HepG2 (cell line): ENCODE results near the gene ULK4.

ENCODE experiments used
- CCAR2 ChIP-seq: fragments of 200-400 bp; formaldehyde crosslinking; optimal IDR thresholded peaks from 2 replicates; pipeline ENCODE3; 2018; ENCODE audit warnings: low read depth, mild to moderate bottlenecking, low read length, moderate library complexity
- CEBPZ ChIP-seq: IDR thresholded peaks from 2 replicates; pipeline ENCODE4 v1.6.1; 2012; ENCODE audit warnings: low read length, improper control_type of control experiment
- CTCF ChIP-seq: sonication (generic); formaldehyde crosslinking; IDR thresholded peaks from 2 replicates; pipeline ENCODE4 v1.5.0; 2020; ENCODE audit warnings: mild to moderate bottlenecking, missing genetic modification reagents, moderate library complexity
- GMEB2 ChIP-seq: IDR thresholded peaks from 2 replicates; pipeline ENCODE4 v1.6.1; 2016; ENCODE audit warnings: missing biosample characterization, missing genetic modification reagents, low read depth
- MNT ChIP-seq: fragments of 450-650 bp; IDR thresholded peaks from 2 replicates; pipeline ENCODE4 v1.6.1; 2016
- PRPF4 ChIP-seq: fragments of 200-400 bp; formaldehyde crosslinking; IDR thresholded peaks from 2 replicates; pipeline ENCODE4 v1.6.1; 2016; ENCODE audit warnings: low read length, low read depth; ENCODE audit not compliant: poor library complexity, severe bottlenecking
- SIN3B ChIP-seq: fragments of 150-350 bp; IDR thresholded peaks from 2 replicates; pipeline ENCODE4 v1.6.1; 2014; ENCODE audit warnings: low read length
- SOX6 ChIP-seq, 2 experiments: fragments of 450-650 bp in 1 of 2; sonication (generic) in 1 of 2; formaldehyde crosslinking in 1 of 2; IDR thresholded peaks; 2 replicates each; pipeline versions ENCODE4 v1.4.0 to v1.6.1; 2017 to 2020; ENCODE audit warnings: antibody characterized with exemption in 1 of 2, mild to moderate bottlenecking in 1 of 2, missing genetic modification reagents in 1 of 2
- ZNF780A ChIP-seq: sonication (generic); formaldehyde crosslinking; IDR thresholded peaks from 2 replicates; pipeline ENCODE4 v1.8.0; 2022; ENCODE audit warnings: mild to moderate bottlenecking, missing genetic modification reagents, moderate library complexity
- ZSCAN22 ChIP-seq: sonication (generic); formaldehyde crosslinking; IDR thresholded peaks from 2 replicates; pipeline ENCODE4 v1.4.0; 2020; ENCODE audit warnings: mild to moderate bottlenecking, missing genetic modification reagents

GRCh38 chr3:41237907-41238306, 724.0 kb downstream of the ULK4 start:
- TF ChIP-seq GMEB2 (CRISPR knock-in tag) (no peak), CEBPZ (no peak), SOX6 (IDR thresholded peaks at IDR 0.05) (no peak), SOX6 (CRISPR knock-in tag; IDR thresholded peaks at IDR 0.05) (no peak), ZNF780A (CRISPR knock-in tag) (no peak), SIN3B (no peak), PRPF4 (no peak), ZSCAN22 (CRISPR knock-in tag) (no peak), CCAR2 (no peak), MNT (no peak), CTCF (CRISPR knock-in tag) (no peak)
